GM21723 (cell line): ENCODE measurements around the gene COX10.
"Not testable (repeated sequence)": the region's sequence is repeated elsewhere in the genome, so short reads cannot be mapped to it uniquely, and the experiment has no call there.

Source experiments
- ATAC-seq: cut with Tn5 transposase; IDR thresholded peaks from one replicate; pipeline ENCODE4 v1.9.1; 2021; ENCODE audit warnings: mild to moderate bottlenecking, moderate library complexity; ENCODE audit not compliant: unreplicated experiment

Gene COX10

DNA sequence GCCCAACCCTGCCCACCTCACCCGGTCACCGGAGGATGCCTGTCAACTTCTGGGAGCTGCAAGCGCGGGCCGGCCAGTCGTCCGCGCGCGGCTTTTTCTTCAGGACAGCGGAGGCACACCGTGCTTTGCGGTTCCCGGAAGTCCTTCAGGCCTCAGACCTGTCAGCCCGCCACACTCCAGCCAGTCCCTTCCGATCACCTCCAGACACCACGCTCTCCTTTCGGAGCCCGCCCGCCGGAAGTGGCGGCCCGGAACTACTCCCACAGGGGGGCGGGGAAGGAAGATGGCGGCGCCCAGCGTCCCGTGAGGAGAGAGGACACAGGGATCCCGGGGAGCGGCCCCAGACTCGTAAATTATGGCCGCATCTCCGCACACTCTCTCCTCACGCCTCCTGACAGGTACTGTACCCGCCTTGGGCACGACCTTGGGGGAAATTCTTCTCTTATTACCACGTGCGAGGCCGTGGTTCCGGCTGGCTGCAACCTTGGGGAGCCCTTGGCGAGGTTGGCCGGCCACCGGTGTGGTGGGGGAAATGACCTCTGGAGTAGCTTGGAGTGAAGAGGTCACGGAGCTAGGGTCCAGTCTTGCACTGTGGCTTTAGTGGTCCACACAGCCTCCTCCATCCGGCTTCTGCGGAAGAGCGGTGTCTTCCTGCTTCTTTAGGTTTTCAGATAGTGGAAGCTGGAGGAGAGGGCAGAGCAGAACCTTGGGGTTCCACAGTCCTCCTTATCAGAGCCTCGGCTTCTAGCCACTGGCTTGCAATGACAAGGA, at the start of gene COX10:
TSS of gene COX10 (plus strand) at position 254 of the 771 bp plus-strand sequence. CDS start at position 356, 102 bp downstream.
- peak; percentile 99 for ATAC-seq

DNA sequence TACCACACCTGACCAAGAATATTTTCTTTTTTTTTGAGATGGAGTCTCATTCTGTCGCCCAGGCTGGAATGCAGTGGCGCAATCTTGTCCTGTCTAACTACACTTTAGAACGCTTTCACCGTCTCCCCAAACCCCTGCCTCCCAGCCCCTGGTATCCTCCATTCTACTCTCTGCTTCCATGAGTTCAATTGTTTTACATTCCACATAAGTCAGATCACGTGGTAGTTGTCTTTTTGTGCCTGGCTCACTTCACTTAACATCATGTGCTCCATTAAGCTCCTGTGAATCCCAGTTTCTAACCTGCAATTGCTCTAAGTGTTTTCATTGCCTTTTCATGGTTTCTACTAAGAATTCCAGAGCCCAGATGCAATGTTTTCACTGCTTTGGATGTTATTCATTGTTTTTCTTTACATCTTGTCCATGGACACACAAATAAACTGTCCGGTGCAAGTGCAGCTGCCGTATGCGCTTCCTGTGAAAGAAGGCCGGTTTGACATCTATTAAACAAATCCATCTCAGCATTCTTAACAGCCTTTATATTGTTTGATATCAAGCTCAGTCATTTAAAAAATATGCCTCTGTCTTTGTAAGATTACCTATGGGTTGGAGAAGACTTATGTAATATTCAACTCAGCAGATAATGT, 47.5 kb upstream of the COX10 start:
- ATAC-seq, result not testable (repeated sequence)

DNA sequence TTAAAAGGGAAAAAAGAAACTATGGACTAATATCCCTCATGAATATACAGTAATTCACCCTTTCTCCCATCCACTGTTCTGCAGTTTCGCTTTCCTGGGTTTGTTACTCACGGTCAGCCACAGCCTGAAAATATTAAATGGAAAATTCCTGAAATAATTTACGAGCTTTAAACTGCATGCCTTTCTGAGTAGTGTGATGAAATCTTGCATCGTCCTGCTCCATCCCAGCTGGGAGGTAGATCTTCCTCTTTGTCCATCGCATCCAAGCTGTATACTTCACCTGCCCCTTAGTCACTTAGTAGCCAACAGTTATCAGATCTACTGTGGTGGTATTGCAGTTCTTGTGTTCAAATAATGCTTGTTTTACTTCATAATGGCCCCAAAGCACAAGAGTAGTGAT, 39.5 kb upstream of the COX10 start:
- ATAC-seq, result not testable (repeated sequence)

DNA sequence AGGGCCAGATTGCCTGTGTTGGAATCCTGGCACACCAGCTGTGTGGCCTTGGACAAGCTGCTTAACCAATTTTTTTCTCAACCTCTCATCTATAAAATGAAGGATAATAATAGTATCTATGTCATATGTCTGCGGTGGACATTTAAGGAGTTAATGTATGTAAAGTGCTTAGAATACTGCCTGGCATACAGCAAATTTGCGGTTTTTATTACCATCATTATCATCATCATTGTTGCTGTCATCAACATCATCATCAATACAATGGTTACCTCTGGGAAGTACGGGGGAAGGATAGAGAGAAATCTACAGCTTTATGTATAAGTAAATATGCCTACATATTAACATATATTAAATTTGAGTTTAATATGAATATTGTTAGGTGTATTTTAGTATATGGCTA, 37.1 kb upstream of the COX10 start:
- no peak for ATAC-seq

DNA sequence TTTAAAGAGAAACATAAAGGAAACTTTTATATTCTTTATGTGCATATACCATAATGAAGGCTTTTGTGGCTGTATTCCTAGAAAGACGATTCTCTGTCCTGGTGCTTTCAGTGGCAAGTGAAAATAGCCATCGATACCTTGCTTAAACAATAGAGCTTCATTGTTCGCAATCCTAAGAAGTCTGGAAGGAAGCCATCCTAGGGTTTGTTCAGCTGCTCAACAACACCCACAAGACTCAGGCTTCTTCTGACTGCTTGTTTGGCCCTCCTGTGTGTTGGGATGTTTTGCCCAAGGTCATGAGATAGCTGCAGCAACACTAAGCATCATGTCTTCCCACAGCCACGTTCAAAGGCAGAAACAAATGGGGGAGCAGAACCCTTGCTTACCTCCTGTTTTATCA, 36.1 kb upstream of the COX10 start:
- ATAC-seq, result no peak

DNA sequence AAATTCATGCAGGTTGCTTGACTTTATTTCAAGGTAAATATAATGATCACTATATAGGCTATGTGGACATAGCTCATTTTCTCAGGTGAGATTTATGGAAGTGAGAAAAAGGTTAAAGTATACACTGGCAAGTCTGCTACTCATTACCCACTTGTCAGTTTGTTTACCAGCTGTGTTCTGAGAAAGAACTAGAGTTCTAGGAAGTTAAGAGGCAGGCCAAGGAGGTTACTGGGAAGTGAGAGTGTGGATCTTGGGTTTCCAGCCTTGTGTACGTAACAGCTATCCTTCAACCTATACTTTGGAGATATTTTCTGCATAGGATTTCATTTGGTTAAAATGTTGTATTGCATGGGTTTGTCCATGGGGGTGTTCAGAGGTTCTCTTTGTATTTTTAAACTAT, 31.9 kb upstream of the COX10 start:
- ATAC-seq, result no peak

DNA sequence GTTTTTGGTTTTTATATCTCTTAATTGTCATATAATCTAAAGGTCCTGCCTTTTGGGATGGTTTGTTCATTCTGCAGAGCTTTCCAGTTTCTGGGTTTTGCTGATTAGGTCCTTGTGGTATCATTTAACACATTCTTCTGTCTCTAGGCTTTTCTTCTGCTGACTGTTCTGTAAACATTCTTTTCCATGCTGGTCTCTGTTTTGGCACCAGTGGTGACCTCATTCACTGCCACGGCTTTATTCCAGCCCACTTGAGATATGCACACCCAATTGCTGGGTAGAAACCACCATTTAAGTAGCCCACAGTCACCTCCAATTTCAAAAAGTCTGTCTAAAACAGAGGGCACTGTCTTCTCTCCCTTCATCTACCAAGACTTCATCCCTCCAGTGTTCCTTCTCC, 31.1 kb upstream of the COX10 start:
- no peak for ATAC-seq

DNA sequence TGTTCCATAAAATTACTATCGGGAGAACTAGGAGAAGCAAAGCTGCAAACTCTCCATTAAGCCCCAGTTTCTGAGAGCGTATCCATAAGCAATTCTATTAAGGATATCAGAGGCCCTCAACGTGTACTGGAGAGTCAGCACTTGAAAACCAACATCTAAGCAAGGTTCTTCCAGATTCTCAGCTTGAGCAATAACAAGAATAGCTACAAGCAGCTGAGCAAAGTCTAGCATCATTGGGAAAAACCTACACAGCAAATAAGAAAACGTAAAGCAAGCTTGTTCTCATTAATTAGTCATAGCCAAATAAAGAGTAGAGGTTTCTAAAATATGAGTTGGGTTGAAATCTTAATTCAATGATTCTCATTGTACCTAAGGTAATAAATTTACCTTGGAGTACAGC, 26.9 kb upstream of the COX10 start:
- no peak for ATAC-seq

DNA sequence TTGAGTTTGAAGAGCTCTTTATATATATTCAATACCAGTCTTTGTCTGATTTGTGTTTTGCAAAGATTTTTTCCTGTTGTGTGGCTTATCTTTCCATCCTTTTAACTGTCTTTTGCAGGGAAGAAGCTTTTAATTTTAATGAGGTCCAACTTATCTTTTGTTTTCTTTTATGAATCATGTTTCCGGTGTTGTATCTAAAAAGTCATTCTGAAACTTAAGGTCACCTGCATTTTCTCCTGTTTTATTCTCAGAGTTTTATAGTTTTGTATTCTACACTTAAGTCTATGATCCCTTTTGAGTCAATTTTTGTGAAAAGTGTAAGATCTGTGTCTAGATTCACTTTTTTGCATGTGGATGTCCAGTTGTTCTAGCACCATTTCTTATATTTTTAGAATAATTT, 24.6 kb upstream of the COX10 start:
- ATAC-seq, result peak; percentile 50

DNA sequence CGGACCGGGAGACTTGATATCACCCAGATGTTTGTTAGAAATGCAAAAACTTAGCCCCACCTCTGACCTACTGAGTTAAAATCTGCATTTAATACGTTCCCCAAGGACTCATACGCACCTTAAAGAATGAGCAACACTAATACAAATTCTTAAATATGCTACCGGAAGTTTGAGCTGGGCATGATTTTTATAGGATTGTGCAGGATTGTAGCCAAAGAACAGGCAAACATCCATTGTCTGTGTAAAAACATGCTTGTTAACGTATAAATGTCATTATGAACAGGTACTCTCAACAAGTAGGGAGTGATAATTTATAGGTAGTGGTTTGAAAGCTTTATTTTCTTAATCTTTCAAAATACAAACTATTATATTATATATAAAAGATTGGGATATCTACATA, 22.3 kb upstream of the COX10 start:
- no peak for ATAC-seq

DNA sequence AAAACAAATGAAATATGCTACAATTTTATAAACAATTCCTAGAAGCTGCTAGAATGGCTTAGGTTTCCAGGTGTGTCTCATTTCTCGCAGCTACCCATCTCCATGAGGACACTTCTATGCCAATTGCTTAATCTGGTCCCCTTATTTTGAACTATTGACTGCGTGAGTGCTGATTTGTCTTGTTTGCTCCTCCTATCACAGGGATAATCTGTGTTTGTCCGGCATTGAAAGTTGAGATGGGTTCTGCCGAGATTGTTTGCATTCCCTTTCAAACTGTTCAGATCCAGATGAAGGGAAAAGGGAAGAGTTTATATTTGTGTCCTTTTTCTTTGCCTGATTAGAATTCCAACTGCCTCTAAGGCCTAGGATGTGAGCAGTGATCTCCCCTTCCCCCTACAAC, 21.7 kb upstream of the COX10 start:
- no peak for ATAC-seq

DNA sequence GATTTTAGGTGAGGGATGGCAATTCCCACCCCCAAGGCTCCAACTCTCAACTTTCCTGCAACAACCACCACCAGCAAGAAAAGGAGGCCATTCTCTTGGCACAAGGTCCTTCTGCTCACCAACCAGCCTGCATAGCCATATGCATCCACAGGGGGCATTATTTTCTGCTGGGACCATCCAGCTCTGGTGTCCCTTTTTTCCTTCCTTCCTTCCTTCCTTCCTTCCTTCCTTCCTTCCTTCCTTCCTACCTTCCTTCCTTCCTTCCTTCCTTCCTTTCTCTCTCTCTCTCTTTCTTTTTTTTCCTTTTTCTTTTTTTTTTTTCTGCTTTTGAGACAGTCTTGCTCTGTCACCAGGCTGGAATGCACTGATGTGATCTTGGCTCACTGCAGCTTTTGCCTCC, 21.1 kb upstream of the COX10 start:
- no peak for ATAC-seq

DNA sequence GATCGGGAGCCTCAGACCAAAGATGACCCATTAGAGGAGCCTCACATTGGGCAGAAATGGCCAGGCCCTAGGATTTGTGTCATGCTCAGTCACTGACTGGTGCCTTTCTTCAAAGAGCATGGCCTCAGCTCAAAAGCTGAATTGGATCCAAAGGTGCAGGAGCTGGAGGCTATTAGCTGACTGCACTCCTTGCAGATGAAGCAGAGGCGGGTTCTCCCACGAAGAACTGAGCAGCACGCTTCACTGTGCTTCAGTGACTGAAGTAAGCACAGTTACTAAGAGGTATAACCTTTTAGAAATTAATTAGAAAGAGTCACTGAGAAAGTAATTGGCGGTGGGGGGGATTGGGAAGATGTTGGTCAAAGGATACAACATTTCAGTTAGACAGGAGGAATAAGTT, 18.7 kb upstream of the COX10 start:
- ATAC-seq, result no peak

DNA sequence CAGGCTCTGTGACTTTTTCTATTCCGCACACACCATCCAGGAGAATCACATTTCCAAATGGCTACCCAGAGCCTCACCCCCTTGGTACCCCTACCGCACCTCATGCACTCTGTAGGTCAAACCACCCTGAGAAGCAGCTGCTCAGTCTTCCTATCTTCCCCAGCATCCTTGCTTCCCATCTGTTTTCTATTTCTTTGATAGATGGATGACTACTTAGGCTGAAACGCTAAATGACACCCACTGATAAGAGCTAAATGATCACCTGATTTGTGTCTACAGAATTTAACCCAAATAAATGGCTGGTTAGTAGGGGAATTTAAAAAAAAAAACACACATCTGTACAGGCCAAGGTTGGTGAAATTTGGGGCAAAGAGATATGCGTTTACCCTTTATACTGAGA, 17.6 kb upstream of the COX10 start:
- no peak for ATAC-seq

DNA sequence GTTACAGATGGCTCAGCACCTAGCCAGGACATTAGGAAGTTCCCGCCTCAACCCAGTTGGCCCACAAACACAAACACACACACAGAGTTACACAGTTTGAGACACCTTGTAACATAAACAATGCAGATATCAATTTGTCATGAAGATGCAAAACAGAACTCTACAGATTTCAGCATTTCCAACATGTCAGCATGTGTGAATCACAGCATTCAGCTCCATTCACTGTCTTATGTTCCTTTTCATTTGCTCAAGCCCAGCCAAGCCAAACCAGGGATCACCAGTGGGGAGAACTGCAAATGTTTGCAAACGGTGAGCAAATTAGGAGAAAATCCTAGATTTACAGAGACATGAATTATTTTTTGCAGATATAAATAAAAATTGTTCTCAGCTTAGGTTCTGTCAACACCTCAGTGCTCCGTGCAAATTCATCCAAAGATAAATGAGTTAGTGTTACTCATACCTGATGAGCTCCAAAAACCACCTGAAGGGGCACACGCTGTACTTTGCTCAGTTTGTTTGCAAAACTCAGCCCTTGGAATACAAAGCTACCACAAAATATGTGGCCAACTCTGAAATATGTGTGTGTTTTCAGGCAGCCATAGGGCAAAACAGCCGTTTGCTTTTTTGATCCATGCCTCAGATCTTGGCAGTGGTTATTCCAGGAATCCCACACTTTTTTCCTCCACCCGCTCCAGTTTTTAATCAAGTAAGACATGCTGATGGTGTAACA, 16.3 kb upstream of the COX10 start:
- ATAC-seq, result no peak

DNA sequence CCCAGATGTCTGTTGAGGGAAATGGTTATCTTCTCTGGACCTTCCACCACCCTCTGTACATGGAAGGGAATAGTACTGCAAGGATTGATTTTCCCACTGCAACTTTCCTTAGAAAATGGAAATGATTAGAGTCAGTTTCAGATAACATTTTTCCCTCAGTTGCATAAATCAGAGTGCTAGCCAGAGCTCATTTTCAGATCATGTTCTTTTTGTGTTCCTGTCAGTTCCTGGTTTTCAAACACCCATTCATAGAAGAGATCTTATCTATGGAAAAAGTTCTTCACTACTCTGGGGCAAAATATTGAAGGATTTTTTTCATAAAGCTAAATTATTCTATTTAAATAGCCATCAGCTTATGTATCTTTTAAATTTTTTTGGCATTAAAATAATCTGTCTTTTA, 11.7 kb upstream of the COX10 start:
- no peak for ATAC-seq

DNA sequence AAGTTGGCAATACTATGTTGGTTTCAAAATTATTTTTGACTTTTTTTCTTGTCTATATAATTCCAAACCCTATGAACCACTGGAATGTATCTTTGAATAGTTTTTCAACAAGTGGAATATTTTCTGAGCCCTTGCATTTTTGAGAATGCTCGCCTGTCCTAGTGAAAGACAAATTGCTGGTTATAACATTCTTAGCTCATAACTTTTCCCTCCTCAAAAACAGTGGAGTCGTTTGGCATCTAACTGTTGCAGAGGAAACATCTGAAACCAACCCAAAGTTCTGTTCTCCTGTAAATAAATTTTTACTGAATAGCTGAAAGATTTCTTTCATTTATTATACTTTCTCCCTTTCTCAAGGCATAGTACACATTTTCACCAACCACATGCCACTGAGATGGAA, 11.3 kb upstream of the COX10 start:
- ATAC-seq, result no peak

DNA sequence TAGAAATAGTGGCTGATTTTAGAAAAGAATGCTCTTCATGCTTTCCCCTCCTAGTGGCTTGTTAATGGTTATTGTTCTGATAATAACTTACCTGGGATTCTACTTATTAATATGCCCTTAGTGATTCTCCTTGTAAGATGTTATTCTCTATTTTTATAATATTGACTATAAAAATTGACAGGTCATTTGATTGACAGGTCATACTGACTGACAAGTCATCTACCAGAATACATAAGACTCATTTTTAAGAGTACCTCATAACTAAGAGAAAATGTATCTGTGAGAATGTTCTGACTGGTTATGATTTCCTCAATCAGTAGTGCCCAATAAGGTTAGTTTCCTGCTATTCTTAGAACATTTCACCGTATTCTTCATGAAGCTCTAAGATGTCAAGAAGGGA, 8.6 kb upstream of the COX10 start:
- ATAC-seq, result no peak

DNA sequence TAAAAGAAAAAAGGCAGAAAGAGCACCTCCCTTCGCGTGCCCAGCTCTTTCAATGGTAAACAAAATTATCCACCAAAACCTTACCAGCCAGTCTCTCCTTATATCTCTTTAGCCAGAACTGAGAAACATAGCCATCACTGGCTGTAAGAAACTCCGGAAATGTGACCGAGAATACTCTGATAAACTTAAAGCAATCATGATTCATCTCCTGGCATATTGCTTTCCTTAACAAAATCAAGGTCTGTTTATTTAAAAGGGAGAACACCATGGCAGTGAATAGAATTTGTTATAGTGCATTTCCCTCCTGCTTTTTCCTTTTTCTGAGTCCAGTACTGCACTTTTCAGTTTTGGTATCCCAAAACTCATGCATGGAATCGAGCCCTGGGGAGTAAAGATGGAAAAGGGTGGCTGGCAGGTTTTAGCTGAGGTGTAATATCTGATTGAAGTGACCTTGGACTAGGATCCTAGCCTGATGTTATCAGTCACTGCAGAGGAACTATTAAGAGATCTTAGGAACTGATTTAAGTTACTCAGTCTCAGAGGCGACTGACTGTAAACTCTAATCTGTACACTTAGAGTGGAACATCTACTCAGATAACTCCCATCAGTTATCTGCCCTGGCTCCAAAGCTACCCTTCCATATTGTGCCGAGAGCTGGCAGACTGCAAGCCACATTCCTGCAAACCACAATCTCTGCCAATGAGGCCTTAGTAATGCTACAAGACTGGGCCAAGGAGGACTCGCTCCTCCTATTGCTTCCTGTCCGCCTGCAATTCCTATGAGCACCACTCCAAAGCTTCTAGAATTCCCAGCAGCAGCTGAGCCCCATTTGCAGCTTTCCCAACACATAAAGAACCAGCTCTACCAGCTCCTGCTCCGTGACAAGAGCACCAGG, 7.4 kb upstream of the COX10 start:
- ATAC-seq, result no peak

DNA sequence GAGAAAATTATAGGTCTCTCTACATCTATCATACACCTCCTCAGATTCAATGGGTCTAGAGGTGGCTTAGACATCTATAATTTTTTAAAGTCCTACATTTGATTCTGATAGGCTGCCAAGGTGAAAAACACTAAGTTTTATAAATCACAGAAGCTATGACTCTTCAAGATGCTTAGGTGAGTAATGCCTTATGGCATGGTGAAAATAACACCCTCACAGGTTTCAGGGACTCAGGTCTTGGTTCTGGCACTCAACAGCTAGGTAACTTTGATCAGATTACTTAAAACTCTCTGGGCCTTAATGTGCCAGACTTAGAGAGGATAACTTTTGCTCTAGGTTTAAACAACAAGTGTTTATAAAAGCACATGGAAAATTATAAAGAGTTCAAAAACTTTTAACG, 2.0 kb upstream of the COX10 start:
- ATAC-seq, result no peak
